ENCODE measurements around the gene PPM1J. TPM values are rescaled to one million over a fixed set of nuclear protein-coding genes. Genes with fewer than 3 reads are reported as not detected.

The PPM1J gene
- total and polyA plus RNA-seq, 2 of the 8 experiments (the other 6 are each of a cell fraction or from before 2014, with no cell fraction given) = 19.4 to 31.6 TPM

GRCh38 chr1:112718691-112719418 lies 3.7 kb upstream of the PPM1J start (continued):
- TF ChIP-seq EP300 (IDR thresholded peaks at IDR 0.05; ENCODE audit: borderline replicate concordance in 1 of 2, low read depth in 2 of 2, low read length in 2 of 2) (no peak), NRF1 (IDR thresholded peaks at IDR 0.05; ENCODE audit: low read depth, low read length) (no peak), EZH2 (IDR thresholded peaks at IDR 0.05; ENCODE audit: low read depth, low read length, severe bottlenecking) (no peak), RBBP5 (IDR thresholded peaks at IDR 0.05; ENCODE audit: borderline replicate concordance, low read depth, low read length) (no peak), SAP30 (IDR thresholded peaks at IDR 0.05; ENCODE audit: insufficient read depth, insufficient replicate concordance, low read length) (no peak), SIRT6 (IDR thresholded peaks at IDR 0.05; ENCODE audit: low read length) (no peak), EGR1 (IDR thresholded peaks at IDR 0.05; ENCODE audit: borderline replicate concordance, low read depth, low read length) (0 out of 2 replicates have a peak, but pooled peaks have one; percentile 31), E2F6 (IDR thresholded peaks at IDR 0.05) (no peak)
- TF ChIP-seq, protein P1, sequence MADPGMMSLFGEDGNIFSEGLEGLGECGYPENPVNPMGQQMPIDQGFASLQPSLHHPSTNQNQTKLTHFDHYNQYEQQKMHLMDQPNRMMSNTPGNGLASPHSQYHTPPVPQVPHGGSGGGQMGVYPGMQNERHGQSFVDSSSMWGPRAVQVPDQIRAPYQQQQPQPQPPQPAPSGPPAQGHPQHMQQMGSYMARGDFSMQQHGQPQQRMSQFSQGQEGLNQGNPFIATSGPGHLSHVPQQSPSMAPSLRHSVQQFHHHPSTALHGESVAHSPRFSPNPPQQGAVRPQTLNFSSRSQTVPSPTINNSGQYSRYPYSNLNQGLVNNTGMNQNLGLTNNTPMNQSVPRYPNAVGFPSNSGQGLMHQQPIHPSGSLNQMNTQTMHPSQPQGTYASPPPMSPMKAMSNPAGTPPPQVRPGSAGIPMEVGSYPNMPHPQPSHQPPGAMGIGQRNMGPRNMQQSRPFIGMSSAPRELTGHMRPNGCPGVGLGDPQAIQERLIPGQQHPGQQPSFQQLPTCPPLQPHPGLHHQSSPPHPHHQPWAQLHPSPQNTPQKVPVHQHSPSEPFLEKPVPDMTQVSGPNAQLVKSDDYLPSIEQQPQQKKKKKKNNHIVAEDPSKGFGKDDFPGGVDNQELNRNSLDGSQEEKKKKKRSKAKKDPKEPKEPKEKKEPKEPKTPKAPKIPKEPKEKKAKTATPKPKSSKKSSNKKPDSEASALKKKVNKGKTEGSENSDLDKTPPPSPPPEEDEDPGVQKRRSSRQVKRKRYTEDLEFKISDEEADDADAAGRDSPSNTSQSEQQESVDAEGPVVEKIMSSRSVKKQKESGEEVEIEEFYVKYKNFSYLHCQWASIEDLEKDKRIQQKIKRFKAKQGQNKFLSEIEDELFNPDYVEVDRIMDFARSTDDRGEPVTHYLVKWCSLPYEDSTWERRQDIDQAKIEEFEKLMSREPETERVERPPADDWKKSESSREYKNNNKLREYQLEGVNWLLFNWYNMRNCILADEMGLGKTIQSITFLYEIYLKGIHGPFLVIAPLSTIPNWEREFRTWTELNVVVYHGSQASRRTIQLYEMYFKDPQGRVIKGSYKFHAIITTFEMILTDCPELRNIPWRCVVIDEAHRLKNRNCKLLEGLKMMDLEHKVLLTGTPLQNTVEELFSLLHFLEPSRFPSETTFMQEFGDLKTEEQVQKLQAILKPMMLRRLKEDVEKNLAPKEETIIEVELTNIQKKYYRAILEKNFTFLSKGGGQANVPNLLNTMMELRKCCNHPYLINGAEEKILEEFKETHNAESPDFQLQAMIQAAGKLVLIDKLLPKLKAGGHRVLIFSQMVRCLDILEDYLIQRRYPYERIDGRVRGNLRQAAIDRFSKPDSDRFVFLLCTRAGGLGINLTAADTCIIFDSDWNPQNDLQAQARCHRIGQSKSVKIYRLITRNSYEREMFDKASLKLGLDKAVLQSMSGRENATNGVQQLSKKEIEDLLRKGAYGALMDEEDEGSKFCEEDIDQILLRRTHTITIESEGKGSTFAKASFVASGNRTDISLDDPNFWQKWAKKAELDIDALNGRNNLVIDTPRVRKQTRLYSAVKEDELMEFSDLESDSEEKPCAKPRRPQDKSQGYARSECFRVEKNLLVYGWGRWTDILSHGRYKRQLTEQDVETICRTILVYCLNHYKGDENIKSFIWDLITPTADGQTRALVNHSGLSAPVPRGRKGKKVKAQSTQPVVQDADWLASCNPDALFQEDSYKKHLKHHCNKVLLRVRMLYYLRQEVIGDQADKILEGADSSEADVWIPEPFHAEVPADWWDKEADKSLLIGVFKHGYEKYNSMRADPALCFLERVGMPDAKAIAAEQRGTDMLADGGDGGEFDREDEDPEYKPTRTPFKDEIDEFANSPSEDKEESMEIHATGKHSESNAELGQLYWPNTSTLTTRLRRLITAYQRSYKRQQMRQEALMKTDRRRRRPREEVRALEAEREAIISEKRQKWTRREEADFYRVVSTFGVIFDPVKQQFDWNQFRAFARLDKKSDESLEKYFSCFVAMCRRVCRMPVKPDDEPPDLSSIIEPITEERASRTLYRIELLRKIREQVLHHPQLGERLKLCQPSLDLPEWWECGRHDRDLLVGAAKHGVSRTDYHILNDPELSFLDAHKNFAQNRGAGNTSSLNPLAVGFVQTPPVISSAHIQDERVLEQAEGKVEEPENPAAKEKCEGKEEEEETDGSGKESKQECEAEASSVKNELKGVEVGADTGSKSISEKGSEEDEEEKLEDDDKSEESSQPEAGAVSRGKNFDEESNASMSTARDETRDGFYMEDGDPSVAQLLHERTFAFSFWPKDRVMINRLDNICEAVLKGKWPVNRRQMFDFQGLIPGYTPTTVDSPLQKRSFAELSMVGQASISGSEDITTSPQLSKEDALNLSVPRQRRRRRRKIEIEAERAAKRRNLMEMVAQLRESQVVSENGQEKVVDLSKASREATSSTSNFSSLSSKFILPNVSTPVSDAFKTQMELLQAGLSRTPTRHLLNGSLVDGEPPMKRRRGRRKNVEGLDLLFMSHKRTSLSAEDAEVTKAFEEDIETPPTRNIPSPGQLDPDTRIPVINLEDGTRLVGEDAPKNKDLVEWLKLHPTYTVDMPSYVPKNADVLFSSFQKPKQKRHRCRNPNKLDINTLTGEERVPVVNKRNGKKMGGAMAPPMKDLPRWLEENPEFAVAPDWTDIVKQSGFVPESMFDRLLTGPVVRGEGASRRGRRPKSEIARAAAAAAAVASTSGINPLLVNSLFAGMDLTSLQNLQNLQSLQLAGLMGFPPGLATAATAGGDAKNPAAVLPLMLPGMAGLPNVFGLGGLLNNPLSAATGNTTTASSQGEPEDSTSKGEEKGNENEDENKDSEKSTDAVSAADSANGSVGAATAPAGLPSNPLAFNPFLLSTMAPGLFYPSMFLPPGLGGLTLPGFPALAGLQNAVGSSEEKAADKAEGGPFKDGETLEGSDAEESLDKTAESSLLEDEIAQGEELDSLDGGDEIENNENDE (IDR thresholded peaks at IDR 0.05; ENCODE audit: insufficient replicate concordance, low read length) = no peak

All from H1 (cell line).